Stimulated activated effector memory CD8-positive, alpha-beta T cell treated with anti-CD3 and anti-CD28 coated beads, Interleukin-12 subunit alpha, Interleukin-12 subunit beta, amount 100 ng/mL, for 72 hours (primary cell): Measurements from ENCODE around the gene ZC3H18.
A peak's percentile ranks its signal among the peaks of the same experiment; 100 is the strongest.

Experiments
- ATAC-seq: fragments of 150-1000 bp; cut with Tn5 transposase; 2 replicates; pipeline ENCODE4 v1.10.0; 2021
- DNase-seq, 2 donors: peaks; one replicate each; pipeline ENCODE4 v3.0.0; 2021 to 2022; ENCODE audit warnings: low spot score in 2 of 2
- H3K27ac Mint-ChIP-seq: one replicate; pipeline ENCODE4 v1.8.0; 2022; ENCODE audit warnings: mild to moderate bottlenecking, mixed read lengths
- H3K36me3 Mint-ChIP-seq: one replicate; pipeline ENCODE4 v1.8.0; 2022; ENCODE audit warnings: mild to moderate bottlenecking, mixed read lengths
- H3K4me1 Mint-ChIP-seq: one replicate; pipeline ENCODE4 v1.8.0; 2022; ENCODE audit warnings: mixed read lengths
- H3K4me3 Mint-ChIP-seq: one replicate; pipeline ENCODE4 v1.8.0; 2022; ENCODE audit warnings: mild to moderate bottlenecking, mixed read lengths
- H3K9me3 Mint-ChIP-seq: one replicate; pipeline ENCODE4 v1.8.0; 2022; ENCODE audit warnings: mixed read lengths

ZC3H18 gene

GRCh38 chr16:88569985-88570690, at the start of gene ZC3H18:
TSS of gene ZC3H18 (plus strand) at chr16:88570403. CDS start at chr16:88577124, 6,721 bp downstream.
- no peaks in the 10 kb centered on the region for H3K9me3 Mint-ChIP-seq
- peak; percentile 81 for ATAC-seq

GRCh38 chr16:88521674-88522073, 48.5 kb upstream of the ZC3H18 start:
- Mint-ChIP-seq H3K36me3 (peaks cover 23% of the 10 kb centered on the region), H3K4me1 (peaks cover 30% of the 10 kb centered on the region), H3K9me3 (peaks cover 10% of the 10 kb centered on the region), H3K27ac (no peak overlapping the region), H3K4me3 (no peak overlapping the region)
- ATAC-seq (no peak), DNase-seq (no peak)

More at GRCh38 chr16:88569985-88570690, at the start of gene ZC3H18:
- Mint-ChIP-seq H3K36me3 (peaks cover 60% of the 10 kb centered on the region), H3K4me1 (peaks cover 35% of the 10 kb centered on the region), H3K27ac (peak within 1 kb of the TSS; percentile 86), H3K4me3 (peak within 1 kb of the TSS; percentile 78)
- DNase-seq: peak; percentile 96 to 98

GRCh38 chr16:88522276-88522949, 47.8 kb upstream of the ZC3H18 start:
- ATAC-seq (no peak), DNase-seq (no peak)
- no peak overlapping the region for H3K27ac Mint-ChIP-seq
- peaks cover 10% of the 10 kb centered on the region for H3K9me3 Mint-ChIP-seq
- H3K4me1 Mint-ChIP-seq: peaks cover 25% of the 10 kb centered on the region
- H3K36me3 Mint-ChIP-seq: peaks cover 16% of the 10 kb centered on the region
- H3K4me3 Mint-ChIP-seq: no peak overlapping the region

GRCh38 chr16:88523309-88524161, 46.7 kb upstream of the ZC3H18 start:
- DNase-seq: no peak
- no peak for ATAC-seq
- peaks cover 6% of the 10 kb centered on the region for H3K36me3 Mint-ChIP-seq
- peaks cover 3% of the 10 kb centered on the region for H3K9me3 Mint-ChIP-seq
- H3K4me3 Mint-ChIP-seq: no peak overlapping the region
- H3K27ac Mint-ChIP-seq: no peak overlapping the region
- H3K4me1 Mint-ChIP-seq: peaks cover 14% of the 10 kb centered on the region

GRCh38 chr16:88524274-88524972, 45.8 kb upstream of the ZC3H18 start:
- H3K4me1 Mint-ChIP-seq: peaks cover 13% of the 10 kb centered on the region
- DNase-seq (no peak), ATAC-seq (no peak)
- H3K9me3 Mint-ChIP-seq: no peaks in the 10 kb centered on the region
- no peak overlapping the region for H3K27ac Mint-ChIP-seq
- H3K4me3 Mint-ChIP-seq: no peak overlapping the region
- H3K36me3 Mint-ChIP-seq: peaks cover 13% of the 10 kb centered on the region

- Mint-ChIP-seq H3K9me3 (no peaks in the 10 kb centered on the region), H3K36me3 (peaks cover 15% of the 10 kb centered on the region), H3K4me3 (no peak overlapping the region), H3K4me1 (peaks cover 10% of the 10 kb centered on the region), H3K27ac (no peak overlapping the region)
- DNase-seq (no peak), ATAC-seq (no peak)
Observed at GRCh38 chr16:88524973-88525662, 45.1 kb upstream of the ZC3H18 start.

GRCh38 chr16:88525663-88525990, 44.6 kb upstream of the ZC3H18 start:
- no peak for DNase-seq
- Mint-ChIP-seq H3K9me3 (no peaks in the 10 kb centered on the region), H3K4me1 (peaks cover 7% of the 10 kb centered on the region), H3K36me3 (peaks cover 11% of the 10 kb centered on the region), H3K27ac (no peak overlapping the region), H3K4me3 (no peak overlapping the region)
- no peak for ATAC-seq

- no peak for ATAC-seq
- no peak overlapping the region for H3K27ac Mint-ChIP-seq
Observed at GRCh38 chr16:88526008-88526905, 43.9 kb upstream of the ZC3H18 start.

GRCh38 chr16:88526906-88527185, 43.4 kb upstream of the ZC3H18 start:
- H3K36me3 Mint-ChIP-seq: peaks cover 14% of the 10 kb centered on the region
- no peak overlapping the region for H3K4me3 Mint-ChIP-seq
- DNase-seq: no peak
- no peak for ATAC-seq
- peaks cover 7% of the 10 kb centered on the region for H3K4me1 Mint-ChIP-seq
- no peaks in the 10 kb centered on the region for H3K9me3 Mint-ChIP-seq
- H3K27ac Mint-ChIP-seq: no peak overlapping the region

More at GRCh38 chr16:88526008-88526905, 43.9 kb upstream of the ZC3H18 start:
- no peaks in the 10 kb centered on the region for H3K9me3 Mint-ChIP-seq
- peaks cover 11% of the 10 kb centered on the region for H3K36me3 Mint-ChIP-seq
- DNase-seq: no peak
- peaks cover 7% of the 10 kb centered on the region for H3K4me1 Mint-ChIP-seq
- no peak overlapping the region for H3K4me3 Mint-ChIP-seq

- DNase-seq (peak; percentile 55 to 84), ATAC-seq (peak; percentile 62)
- H3K9me3 Mint-ChIP-seq: no peaks in the 10 kb centered on the region
- no peak overlapping the region for H3K4me3 Mint-ChIP-seq
- peaks cover 19% of the 10 kb centered on the region for H3K36me3 Mint-ChIP-seq
- H3K27ac Mint-ChIP-seq: no peak overlapping the region
- H3K4me1 Mint-ChIP-seq: peaks cover 7% of the 10 kb centered on the region
Observed at GRCh38 chr16:88527186-88527936, 42.8 kb upstream of the ZC3H18 start.

- ATAC-seq (no peak), DNase-seq (no peak)
- no peak overlapping the region for H3K4me3 Mint-ChIP-seq
- peaks cover 7% of the 10 kb centered on the region for H3K4me1 Mint-ChIP-seq
- no peaks in the 10 kb centered on the region for H3K9me3 Mint-ChIP-seq
- peak overlapping the region; percentile 43 for H3K27ac Mint-ChIP-seq
- H3K36me3 Mint-ChIP-seq: peaks cover 22% of the 10 kb centered on the region
Observed at GRCh38 chr16:88527937-88528743, 42.1 kb upstream of the ZC3H18 start.

- Mint-ChIP-seq H3K4me1 (peaks cover 7% of the 10 kb centered on the region), H3K9me3 (no peaks in the 10 kb centered on the region), H3K27ac (peak overlapping the region; percentile 43), H3K36me3 (peaks cover 22% of the 10 kb centered on the region), H3K4me3 (no peak overlapping the region)
- ATAC-seq (no peak), DNase-seq (no peak)
Observed at GRCh38 chr16:88528902-88529318, 41.3 kb upstream of the ZC3H18 start.

- H3K27ac Mint-ChIP-seq: peak overlapping the region; percentile 43
- H3K4me1 Mint-ChIP-seq: peaks cover 7% of the 10 kb centered on the region
- no peak overlapping the region for H3K4me3 Mint-ChIP-seq
Observed at GRCh38 chr16:88529596-88529995, 40.6 kb upstream of the ZC3H18 start.

More at GRCh38 chr16:88529596-88529995, 40.6 kb upstream of the ZC3H18 start:
- Mint-ChIP-seq H3K9me3 (no peaks in the 10 kb centered on the region), H3K36me3 (peaks cover 25% of the 10 kb centered on the region)
- ATAC-seq: no peak
- no peak for DNase-seq
